ENCODE results near the gene MEIS1.

GRCh38 chr2:66478731-66479316 is 43.9 kb downstream of the MEIS1 start:
- TF ChIP-seq CTCF (IDR thresholded peaks at IDR 0.05; ENCODE audit: control extremely low read depth in 1 of 3, insufficient read depth in 1 of 3, low read depth in 1 of 3, low read length in 3 of 3) (no peak), POLR2A (IDR thresholded peaks at IDR 0.05; ENCODE audit: control extremely low read depth in 1 of 2, low read depth in 2 of 2, low read length in 2 of 2) (no peak)

Measured in H1 (cell line).